HCT116 (cell line): ENCODE results near the gene TNFRSF21. TPM values are rescaled to one million over a fixed set of nuclear protein-coding genes. Genes with fewer than 3 reads are reported as not detected.

ENCODE experiments used
- ATAC-seq: fragments of 200-7000 bp; cut with Tn5 transposase; 2 replicates; pipeline ENCODE4 v1.9.1; 2020; ENCODE audit warnings: mild to moderate bottlenecking, moderate library complexity
- BruUV-seq: library from RNA; stranded (reverse); fragments of 400-500 nt; replicated peaks from 2 replicates; lab custom pipeline; 2021; lab: Mats Ljungman, UMichigan
- CTCF ChIA-PET: fragments of 300-600 bp; sonication (Branson Sonifier 250); formaldehyde crosslinking; loops from one replicate; lab custom pipeline; 2021; ENCODE audit warnings: antibody characterized with exemption; lab: Charles Lee
- POLR2A ChIA-PET: fragments of 300-600, 350-600 bp; sonication (Branson Sonifier 250); formaldehyde crosslinking; loops from one replicate; lab custom pipeline; 2021; ENCODE audit warnings: antibody characterized with exemption; lab: Charles Lee
- RAD21 ChIA-PET, 2 experiments: fragments of 300-600 bp; sonication (Branson Sonifier 250); formaldehyde crosslinking; loops; one replicate each; lab custom pipeline; 2023; ENCODE audit warnings: low total read pairs in 2 of 2; ENCODE audit not compliant: uncharacterized antibody in 2 of 2, unreplicated experiment in 2 of 2, low non-redundant PET in 1 of 2; lab: Charles Lee
- DNase-seq: peaks from one replicate; pipeline ENCODE4 v3.0.0-alpha.2; 2010; ENCODE audit warnings: low read depth, low spot score
- H2AFZ ChIP-seq: fragments of 200-600 bp; shearing (Covaris generic), sonication (generic); 2 replicates; pipeline ENCODE4 v1.6.1; 2017; ENCODE audit warnings: low read depth, mixed run types, mixed read lengths, antibody characterized with exemption, low read length; ENCODE audit not compliant: poor library complexity, severe bottlenecking
- H3K27ac ChIP-seq: 2 replicates; pipeline ENCODE4 v1.5.1; 2012; ENCODE audit warnings: low read depth, low read length
- H3K27me3 ChIP-seq: fragments of 200-600 bp; sonication (generic); 2 replicates; pipeline ENCODE4 v1.6.1; 2016; ENCODE audit warnings: mixed run types, low read length, mixed read lengths; ENCODE audit not compliant: insufficient read depth
- H3K36me3 ChIP-seq, 2 experiments: fragments of 200-500 bp in 1 of 2; fragments of 200-600 bp in 1 of 2; sonication (Bioruptor generic) in 1 of 2; sonication (generic) in 1 of 2; 2 replicates each; pipeline versions ENCODE4 v1.5.1 to v1.6.1; 2014 to 2016; ENCODE audit warnings: low read length in 2 of 2, inconsistent platforms in 1 of 2, mixed read lengths in 1 of 2, mixed run types in 1 of 2; ENCODE audit not compliant: insufficient read depth in 2 of 2, control insufficient read depth in 1 of 2
- H3K4me1 ChIP-seq, 2 experiments: fragments of 200-600 bp in 1 of 2; sonication (generic) in 1 of 2; 2 replicates each; pipeline versions ENCODE4 v1.5.1 to v1.6.1; 2012 to 2017; ENCODE audit warnings: low read length in 2 of 2, inconsistent platforms in 1 of 2, mild to moderate bottlenecking in 1 of 2, mixed read lengths in 1 of 2, mixed run types in 1 of 2, moderate library complexity in 1 of 2; ENCODE audit not compliant: insufficient read depth in 2 of 2, control insufficient read depth in 1 of 2
- H3K4me2 ChIP-seq: fragments of 200-600 bp; sonication (generic); 2 replicates; pipeline ENCODE4 v1.6.1; 2017; ENCODE audit warnings: mixed run types, low read length, mixed read lengths
- H3K4me3 ChIP-seq, 2 experiments: fragments of 200-600 bp in 1 of 2; sonication (generic) in 1 of 2; replicated peaks in 1 of 2; 2 replicates each; pipeline ENCODE4 v1.5.1; 2011 to 2016; ENCODE audit warnings: low read length in 2 of 2, control low read depth in 1 of 2, low read depth in 1 of 2, mild to moderate bottlenecking in 1 of 2, mixed read lengths in 1 of 2, mixed run types in 1 of 2
- H3K79me2 ChIP-seq: fragments of 200-600 bp; sonication (generic); 2 replicates; pipeline ENCODE4 v1.6.1; 2017; ENCODE audit warnings: mild to moderate bottlenecking, mixed run types, low read length, moderate library complexity, mixed read lengths; ENCODE audit not compliant: insufficient read depth
- H3K9ac ChIP-seq: fragments of 200-600 bp; sonication (generic); 2 replicates; pipeline ENCODE4 v1.6.1; 2016; ENCODE audit warnings: low read length, mixed read lengths
- H3K9me2 ChIP-seq: fragments of 200-600 bp; sonication (generic), shearing (Covaris generic); 2 replicates; pipeline ENCODE4 v1.6.1; 2017; ENCODE audit warnings: mixed run types, mild to moderate bottlenecking, moderate library complexity; ENCODE audit not compliant: insufficient read depth
- H3K9me3 ChIP-seq, 2 experiments: fragments of 200-500 bp in 1 of 2; fragments of 200-600 bp in 1 of 2; sonication (Bioruptor generic) in 1 of 2; sonication (generic) in 1 of 2; 2 replicates each; pipeline ENCODE4 v1.6.1; 2014 to 2017; ENCODE audit warnings: low read length in 2 of 2, mixed read lengths in 2 of 2, inconsistent platforms in 1 of 2, low read depth in 1 of 2, mild to moderate bottlenecking in 1 of 2, mixed run types in 1 of 2, moderate library complexity in 1 of 2; ENCODE audit not compliant: control insufficient read depth in 1 of 2, insufficient read depth in 1 of 2
- H4K20me1 ChIP-seq: fragments of 200-600 bp; sonication (generic), shearing (Covaris generic); 2 replicates; pipeline ENCODE4 v1.6.1; 2017; ENCODE audit warnings: mixed run types, mild to moderate bottlenecking, moderate library complexity; ENCODE audit not compliant: insufficient read depth
- CBX3 ChIP-seq: IDR thresholded peaks from 2 replicates; pipeline ENCODE4 v1.6.1; 2012; ENCODE audit warnings: low read depth
- EGR1 ChIP-seq: IDR thresholded peaks from 2 replicates; pipeline ENCODE4 v1.6.1; 2012; ENCODE audit warnings: low read depth
- JUND ChIP-seq: IDR thresholded peaks from 2 replicates; pipeline ENCODE4 v1.6.1; 2012
- POLR2A ChIP-seq: IDR thresholded peaks from 2 replicates; pipeline ENCODE4 v1.7.0; 2011; ENCODE audit warnings: borderline replicate concordance; ENCODE audit not compliant: insufficient read depth, insufficient read length; ENCODE audit errors: extremely low read depth
- RAD21 ChIP-seq: IDR thresholded peaks from 2 replicates; pipeline ENCODE4 v1.6.1; 2012; ENCODE audit warnings: low read depth, mild to moderate bottlenecking
- REST ChIP-seq: IDR thresholded peaks from 2 replicates; pipeline ENCODE4 v1.6.1; 2012; ENCODE audit warnings: low read depth
- SP1 ChIP-seq: IDR thresholded peaks from 2 replicates; pipeline ENCODE4 v1.6.1; 2012; ENCODE audit warnings: low read depth
- TCF7L2 ChIP-seq: IDR thresholded peaks from 2 replicates; pipeline ENCODE4 v1.7.0; 2011; ENCODE audit warnings: borderline replicate concordance, inconsistent platforms; ENCODE audit not compliant: insufficient read depth, insufficient read length; ENCODE audit errors: extremely low read depth
- YY1 ChIP-seq: IDR thresholded peaks from 2 replicates; pipeline ENCODE4 v1.6.1; 2011; ENCODE audit warnings: low read length, low read depth, moderate library complexity, mild to moderate bottlenecking; ENCODE audit not compliant: insufficient replicate concordance; ENCODE audit errors: extremely low read depth
- ZBTB33 ChIP-seq: IDR thresholded peaks from 2 replicates; pipeline ENCODE4 v1.6.1; 2011; ENCODE audit warnings: mild to moderate bottlenecking, low read length, moderate library complexity; ENCODE audit not compliant: insufficient replicate concordance; ENCODE audit errors: extremely low read depth
- ZNF274 ChIP-seq: fragments of 200-500 bp; sonication (Bioruptor generic); IDR thresholded peaks from 2 replicates; pipeline ENCODE4 v1.6.1; 2014; ENCODE audit warnings: mild to moderate bottlenecking, low read depth, low read length, inconsistent platforms
- intact Hi-C: fragments of 100-400 bp; cut with micrococcal nuclease; formaldehyde crosslinking; loops from 2 replicates; pipeline ENCODE4 v1.10.0; 2022
- total RNA-seq: library from RNA; stranded (reverse); gene quantifications from one replicate; pipeline ENCODE4 v1.2.1, GENCODE V29; 2021; ENCODE audit not compliant: unreplicated experiment

The TNFRSF21 gene
- total RNA-seq, 1 experiment from 2014 or later, result 48.3 TPM

- TF ChIP-seq TCF7L2 (no peak), JUND (no peak), REST (no peak), ZNF274 (no peak)
- TF ChIP-seq, all 23 proteins: peak for 0
These were observed 10.2 kb upstream of the TNFRSF21 start (continued) for GRCh38 chr6:47319867-47320266.

GRCh38 chr6:47319382-47319781 is 9.7 kb upstream of the TNFRSF21 start:
- Histone ChIP-seq H2AFZ (no peak overlapping the region), H3K4me3 (no peak overlapping the region), H3K9me3 (no peaks in the 10 kb centered on the region), H3K9me2 (no peaks in the 10 kb centered on the region), H3K27ac (no peak overlapping the region), H3K27me3 (no peaks in the 10 kb centered on the region), H3K4me1 (no peaks in the 10 kb centered on the region), H3K36me3 (no peaks in the 10 kb centered on the region), H3K9ac (no peak overlapping the region), H3K4me2 (no peak overlapping the region), H4K20me1 (no peaks in the 10 kb centered on the region), H3K79me2 (no peaks in the 10 kb centered on the region)
- DNase-seq (no peak), ATAC-seq (no peak)
- TF ChIP-seq ZBTB33 (no peak), SP1 (no peak), RAD21 (no peak), TCF7L2 (no peak), EGR1 (no peak), ZNF274 (no peak), POLR2A (no peak), YY1 (no peak), CBX3 (no peak)
- ChIA-PET RAD21 (no interaction called here), CTCF (no interaction called here), POLR2A (no interaction called here)
- no TSS peak for BruUV-seq
- intact Hi-C loops, result no loop called here
